HG03064 (cell line): ENCODE data around the gene ART5.
"Not testable (repeated sequence)": the region's sequence is repeated elsewhere in the genome, so short reads cannot be mapped to it uniquely, and the experiment has no call there.

Experiments used
- ATAC-seq: cut with Tn5 transposase; IDR thresholded peaks from one replicate; pipeline ENCODE4 v1.9.1; 2021; ENCODE audit warnings: low read depth; ENCODE audit not compliant: unreplicated experiment

ART5 gene

GRCh38 chr11:3658252-3658651, 16.5 kb upstream of the ART5 start:
- no peak for ATAC-seq

GRCh38 chr11:3657331-3657730, 15.5 kb upstream of the ART5 start:
- not testable (repeated sequence) for ATAC-seq

- ATAC-seq = no peak
Measured at GRCh38 chr11:3655547-3655946, 13.8 kb upstream of the ART5 start.

- not testable (repeated sequence) for ATAC-seq
Measured at GRCh38 chr11:3652514-3652913, 10.7 kb upstream of the ART5 start.

- not testable (repeated sequence) for ATAC-seq
Measured at GRCh38 chr11:3649374-3649773, 7.6 kb upstream of the ART5 start.

- ATAC-seq = not testable (repeated sequence)
Measured at GRCh38 chr11:3648843-3649242, 7.1 kb upstream of the ART5 start.

- no peak for ATAC-seq
Measured at GRCh38 chr11:3645552-3645951, 3.8 kb upstream of the ART5 start.

- no peak for ATAC-seq
Measured at GRCh38 chr11:3644817-3645235, 3.0 kb upstream of the ART5 start, which contains the start of gene ART1. Gene ART1, plus strand, starts transcription at chr11:3645128. Its CDS starts 14,086 bp downstream, at chr11:3659214.

GRCh38 chr11:3643102-3643546, 1.3 kb upstream of the ART5 start:
- ATAC-seq = not testable (repeated sequence)

- ATAC-seq = no peak
Measured at GRCh38 chr11:3642071-3642951, 519 bp upstream of the ART5 start.

- ATAC-seq = no peak
Measured at GRCh38 chr11:3641191-3641590, 601 bp downstream of the ART5 start.

- ATAC-seq = no peak
Measured at GRCh38 chr11:3639841-3640240, 2.0 kb downstream of the ART5 start.

GRCh38 chr11:3638513-3638912, 3.3 kb downstream of the ART5 start:
- no peak for ATAC-seq

- ATAC-seq = no peak
Measured at GRCh38 chr11:3637201-3637600, 4.6 kb downstream of the ART5 start.

- no peak for ATAC-seq
Measured at GRCh38 chr11:3635641-3636375, 6.0 kb downstream of the ART5 start.

- ATAC-seq = no peak
Measured at GRCh38 chr11:3632070-3632660, 9.6 kb downstream of the ART5 start.

- ATAC-seq = no peak
Measured at GRCh38 chr11:3631331-3631730, 10.5 kb downstream of the ART5 start.

- ATAC-seq = no peak
Measured at GRCh38 chr11:3627291-3627690, 14.5 kb downstream of the ART5 start.

GRCh38 chr11:3626250-3626960, 15.4 kb downstream of the ART5 start:
- ATAC-seq = no peak

GRCh38 chr11:3623767-3624458, 17.9 kb downstream of the ART5 start:
- ATAC-seq = no peak
